HEK293T (cell line): ENCODE data around the gene SMIM41.

Experiments
- ARNT ChIP-seq: fragments of 450-650 bp; IDR thresholded peaks from 2 replicates; pipeline ENCODE4 v1.6.1; 2017; ENCODE audit warnings: mild to moderate bottlenecking
- BHLHE40 ChIP-seq: fragments of 450-650 bp; IDR thresholded peaks from 2 replicates; pipeline ENCODE4 v1.6.1; 2016; ENCODE audit warnings: mild to moderate bottlenecking, moderate library complexity, borderline replicate concordance
- ELF4 ChIP-seq: fragments of 450-650 bp; IDR thresholded peaks from 2 replicates; pipeline ENCODE4 v1.6.1; 2017; ENCODE audit warnings: antibody characterized with exemption
- FOXK2 ChIP-seq: fragments of 450-650 bp; IDR thresholded peaks from 2 replicates; pipeline ENCODE4 v1.6.1; 2016; ENCODE audit warnings: mild to moderate bottlenecking
- FOXM1 ChIP-seq: fragments of 450-650 bp; IDR thresholded peaks from 2 replicates; pipeline ENCODE4 v1.6.1; 2017; ENCODE audit warnings: mild to moderate bottlenecking, borderline replicate concordance
- TARDBP ChIP-seq: fragments of 450-650 bp; IDR thresholded peaks from 2 replicates; pipeline ENCODE4 v1.6.1; 2016

GRCh38 chr12:52079576-52080402, at the start of gene SMIM41:
- TF ChIP-seq FOXM1 = no peak
- no peak for TF ChIP-seq BHLHE40
- no peak for TF ChIP-seq TARDBP
- TF ChIP-seq FOXK2 = no peak
- TF ChIP-seq ARNT = no peak
- no peak for TF ChIP-seq ELF4
